Vagina (tissue), 2 donors: Measurements from ENCODE around the gene PGC. TPM values are rescaled to one million over a fixed set of nuclear protein-coding genes. Genes with fewer than 3 reads are reported as not detected.

ENCODE experiments used
- DNase-seq, 2 donors: peaks; one replicate each; pipeline ENCODE4 v3.0.0-alpha.2; 2017; ENCODE audit errors: extremely low spot score in 2 of 2
- H3K27ac ChIP-seq: fragments of 200-600 bp; sonication (generic); one replicate; pipeline ENCODE4 v1.5.1; 2019
- H3K27me3 ChIP-seq: fragments of 200-600 bp; sonication (generic); one replicate; pipeline ENCODE4 v1.5.1; 2019
- H3K36me3 ChIP-seq, 2 donors: fragments of 200-600 bp; sonication (generic); one replicate each; pipeline ENCODE4 v1.5.1; 2017 to 2019
- H3K4me1 ChIP-seq: fragments of 200-600 bp; sonication (generic); one replicate; pipeline ENCODE4 v1.5.1; 2019
- H3K4me3 ChIP-seq, 2 donors: fragments of 200-600 bp; sonication (generic); 1 replicate in 1 of 2; 2 replicates in 1 of 2; pipeline ENCODE4 v1.5.1; 2016 to 2019
- H3K9me3 ChIP-seq: fragments of 200-600 bp; sonication (generic); one replicate; pipeline ENCODE4 v1.5.1; 2019
- POLR2A ChIP-seq, 2 donors: fragments of 450-650 bp; IDR thresholded peaks; one replicate each; pipeline ENCODE4 v1.6.1; 2017; ENCODE audit warnings: antibody characterized with exemption in 2 of 2, mild to moderate bottlenecking in 2 of 2, moderate library complexity in 2 of 2
- POLR2AphosphoS5 ChIP-seq, 2 donors: sonication (generic); formaldehyde crosslinking; IDR thresholded peaks; one replicate each; pipeline ENCODE4 v1.9.0; 2017; ENCODE audit warnings: antibody characterized with exemption in 2 of 2, mild to moderate bottlenecking in 2 of 2, low read depth in 1 of 2; ENCODE audit not compliant: insufficient read depth in 1 of 2
- intact Hi-C: fragments of 100-400 bp; cut with DNase I; formaldehyde crosslinking; loops from one replicate; pipeline ENCODE4 v1.15.1; 2023
- total RNA-seq: library from RNA; depleted of rRNA; stranded (reverse); fragments of >200 nt; gene quantifications from one replicate; pipeline ENCODE4 v1.2.3, GENCODE V29; 2016
- TF ChIP-seq, protein P1 (sequence below), 3 experiments: fragments of 450-650 bp in 2 of 3; fragments of 200-600 bp in 1 of 3; sonication (generic) in 1 of 3; IDR thresholded peaks; one replicate each; pipeline ENCODE4 v1.5.1; 2017 to 2019; ENCODE audit warnings: antibody characterized with exemption in 3 of 3, mild to moderate bottlenecking in 2 of 3, moderate library complexity in 2 of 3

The PGC gene
- total RNA-seq, 1 donor from 2014 or later: 3.4 TPM

GRCh38 chr6:41699063-41699462, 48.1 kb downstream of the PGC start:
- no peaks in the 10 kb centered on the region for H3K4me1 ChIP-seq
- no peak overlapping the region for H3K4me3 ChIP-seq
- no peaks in the 10 kb centered on the region for H3K9me3 ChIP-seq
- no peak for DNase-seq
- intact Hi-C loops: no loop called here
- H3K36me3 ChIP-seq: no peaks in the 10 kb centered on the region
- TF ChIP-seq POLR2A (IDR thresholded peaks at IDR 0.05): no peak
- TF ChIP-seq POLR2AphosphoS5 (IDR thresholded peaks at IDR 0.05; ENCODE audit: insufficient read depth in 1 of 2, low read depth in 1 of 2): no peak
- TF ChIP-seq, protein P1, sequence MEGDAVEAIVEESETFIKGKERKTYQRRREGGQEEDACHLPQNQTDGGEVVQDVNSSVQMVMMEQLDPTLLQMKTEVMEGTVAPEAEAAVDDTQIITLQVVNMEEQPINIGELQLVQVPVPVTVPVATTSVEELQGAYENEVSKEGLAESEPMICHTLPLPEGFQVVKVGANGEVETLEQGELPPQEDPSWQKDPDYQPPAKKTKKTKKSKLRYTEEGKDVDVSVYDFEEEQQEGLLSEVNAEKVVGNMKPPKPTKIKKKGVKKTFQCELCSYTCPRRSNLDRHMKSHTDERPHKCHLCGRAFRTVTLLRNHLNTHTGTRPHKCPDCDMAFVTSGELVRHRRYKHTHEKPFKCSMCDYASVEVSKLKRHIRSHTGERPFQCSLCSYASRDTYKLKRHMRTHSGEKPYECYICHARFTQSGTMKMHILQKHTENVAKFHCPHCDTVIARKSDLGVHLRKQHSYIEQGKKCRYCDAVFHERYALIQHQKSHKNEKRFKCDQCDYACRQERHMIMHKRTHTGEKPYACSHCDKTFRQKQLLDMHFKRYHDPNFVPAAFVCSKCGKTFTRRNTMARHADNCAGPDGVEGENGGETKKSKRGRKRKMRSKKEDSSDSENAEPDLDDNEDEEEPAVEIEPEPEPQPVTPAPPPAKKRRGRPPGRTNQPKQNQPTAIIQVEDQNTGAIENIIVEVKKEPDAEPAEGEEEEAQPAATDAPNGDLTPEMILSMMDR (IDR thresholded peaks at IDR 0.05): no peak
- H3K27me3 ChIP-seq: no peaks in the 10 kb centered on the region
- peak overlapping the region; percentile 4 for H3K27ac ChIP-seq

- DNase-seq: no peak
- H3K9me3 ChIP-seq: no peaks in the 10 kb centered on the region
- H3K4me3 ChIP-seq: no peak overlapping the region
- intact Hi-C loops: no loop called here
- no peaks in the 10 kb centered on the region for H3K4me1 ChIP-seq
- no peaks in the 10 kb centered on the region for H3K27me3 ChIP-seq
- H3K36me3 ChIP-seq: no peaks in the 10 kb centered on the region
- TF ChIP-seq POLR2A (IDR thresholded peaks at IDR 0.05) (no peak), POLR2AphosphoS5 (IDR thresholded peaks at IDR 0.05; ENCODE audit: insufficient read depth in 1 of 2, low read depth in 1 of 2) (no peak)
- TF ChIP-seq, protein P1 (IDR thresholded peaks at IDR 0.05): no peak
- peak overlapping the region; percentile 4 for H3K27ac ChIP-seq
Observed at GRCh38 chr6:41697861-41698781, 49.1 kb downstream of the PGC start.

DNA sequence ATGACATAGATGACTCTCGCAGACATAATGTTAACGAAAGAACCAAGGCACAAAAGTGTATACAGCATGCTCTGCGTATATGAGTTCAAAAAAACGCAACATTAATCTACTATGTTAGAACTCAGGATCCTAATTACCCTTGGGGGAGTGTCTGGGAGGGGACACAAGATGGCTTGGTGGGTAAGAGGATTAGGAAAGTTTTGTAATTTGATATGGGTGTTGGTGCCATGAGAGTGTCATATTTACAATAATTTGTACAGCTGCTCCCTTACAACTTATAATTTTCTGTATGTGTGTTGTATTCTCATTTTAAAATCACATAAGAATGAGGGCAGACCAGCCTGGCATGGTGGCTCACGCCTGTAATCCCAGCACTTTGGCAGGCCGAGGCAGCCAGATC, 50.4 kb downstream of the PGC start:
- no peaks in the 10 kb centered on the region for H3K4me1 ChIP-seq
- TF ChIP-seq POLR2AphosphoS5 (IDR thresholded peaks at IDR 0.05; ENCODE audit: insufficient read depth in 1 of 2, low read depth in 1 of 2): no peak
- no peak for TF ChIP-seq POLR2A (IDR thresholded peaks at IDR 0.05)
- TF ChIP-seq, protein P1 (IDR thresholded peaks at IDR 0.05): no peak

GRCh38 chr6:41695825-41696224, 51.4 kb downstream of the PGC start:
- Histone ChIP-seq H3K9me3 (no peaks in the 10 kb centered on the region), H3K36me3 (no peaks in the 10 kb centered on the region), H3K4me3 (no peak overlapping the region), H3K27me3 (no peaks in the 10 kb centered on the region), H3K27ac (no peak overlapping the region), H3K4me1 (no peaks in the 10 kb centered on the region)
- intact Hi-C loops: no loop called here
- no peak for DNase-seq
- TF ChIP-seq POLR2AphosphoS5 (IDR thresholded peaks at IDR 0.05; ENCODE audit: insufficient read depth in 1 of 2, low read depth in 1 of 2) (no peak), POLR2A (IDR thresholded peaks at IDR 0.05) (no peak)
- TF ChIP-seq, protein P1 (IDR thresholded peaks at IDR 0.05): no peak

More for the DNA sequence above, 50.4 kb downstream of the PGC start:
- H3K27me3 ChIP-seq: no peaks in the 10 kb centered on the region
- no peaks in the 10 kb centered on the region for H3K9me3 ChIP-seq
- DNase-seq: no peak
- H3K4me3 ChIP-seq: no peak overlapping the region
- intact Hi-C loops: no loop called here
- H3K36me3 ChIP-seq: no peaks in the 10 kb centered on the region
- no peak overlapping the region for H3K27ac ChIP-seq
